Stimulated activated CD4-positive, alpha-beta T cell treated with anti-CD3 and anti-CD28 coated beads, Interleukin-4, amount 100 ng/mL, for 1 hour (primary cell): ENCODE data around the gene ZMYND10.
A peak's percentile ranks its signal among the peaks of the same experiment; 100 is the strongest.

Source experiments
- DNase-seq: peaks from one replicate; pipeline ENCODE4 v3.0.0-alpha.2; 2020

Gene ZMYND10

GRCh38 chr3:50342813-50343633 is 2.5 kb downstream of the ZMYND10 start:
- no peak for DNase-seq

DNA sequence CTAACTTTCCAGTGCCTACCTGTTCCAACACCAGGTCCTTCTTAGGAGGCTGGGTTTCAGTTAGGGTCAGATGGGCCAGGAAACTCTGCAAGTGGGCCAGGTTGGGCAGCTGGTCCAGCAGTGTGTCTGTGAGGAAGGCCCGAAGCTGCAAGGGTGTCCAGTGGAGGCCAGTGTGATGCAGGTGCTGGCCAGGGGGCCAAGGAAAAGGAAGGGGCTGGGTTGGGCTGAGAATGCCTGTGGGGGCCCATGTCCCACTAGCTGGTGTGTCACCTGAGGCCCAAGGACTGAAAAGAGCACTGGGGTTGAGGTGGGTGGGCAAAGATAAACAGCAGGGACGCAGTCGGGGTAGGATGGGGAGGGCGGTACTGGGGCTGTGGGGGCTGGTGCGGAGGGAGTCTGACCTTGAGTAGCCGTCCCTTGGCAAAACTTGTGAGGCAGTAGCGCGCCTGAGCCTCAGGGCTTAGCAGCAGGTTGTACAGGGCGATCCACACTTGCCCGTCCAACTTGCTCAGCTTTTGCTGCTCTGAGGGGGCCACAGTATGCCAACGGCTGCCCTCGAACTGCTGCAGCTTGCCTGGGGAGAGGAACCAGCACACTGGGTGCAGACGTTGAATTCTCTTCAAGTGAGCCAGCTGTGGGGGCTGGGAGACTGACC is 3.4 kb downstream of the ZMYND10 start:
- DNase-seq: no peak

DNA sequence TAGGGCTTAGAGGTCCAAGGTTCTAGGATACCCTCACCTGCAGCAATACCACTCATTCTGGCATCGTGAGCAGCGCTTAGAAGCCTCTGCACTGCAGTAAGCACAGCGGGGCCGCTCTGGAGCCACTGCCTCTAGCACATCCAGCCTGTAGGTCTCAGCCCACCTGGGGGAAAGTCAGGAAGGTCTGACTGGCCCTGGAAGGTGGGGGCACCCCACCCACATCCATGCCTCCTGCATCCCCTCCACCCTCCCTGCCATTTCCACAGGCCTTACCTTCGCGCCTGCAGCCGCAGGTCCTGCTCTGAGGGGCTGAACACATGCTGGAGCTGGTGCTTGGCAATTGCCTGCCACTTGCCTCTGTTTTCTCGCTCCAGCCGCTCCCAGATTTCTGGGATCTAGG is 4.0 kb downstream of the ZMYND10 start:
- no peak for DNase-seq

- peak; percentile 62 for DNase-seq
These were observed 4.8 kb downstream of the ZMYND10 start, which contains the start of gene RASSF1 for GRCh38 chr3:50340448-50341329. RASSF1 (minus strand) TSS chr3:50340836; CDS start chr3:50340805, 31 bp downstream.

GRCh38 chr3:50340147-50340447 is 5.4 kb downstream of the ZMYND10 start:
- DNase-seq: no peak

GRCh38 chr3:50339485-50340146 is 5.9 kb downstream of the ZMYND10 start:
- no peak for DNase-seq

DNA sequence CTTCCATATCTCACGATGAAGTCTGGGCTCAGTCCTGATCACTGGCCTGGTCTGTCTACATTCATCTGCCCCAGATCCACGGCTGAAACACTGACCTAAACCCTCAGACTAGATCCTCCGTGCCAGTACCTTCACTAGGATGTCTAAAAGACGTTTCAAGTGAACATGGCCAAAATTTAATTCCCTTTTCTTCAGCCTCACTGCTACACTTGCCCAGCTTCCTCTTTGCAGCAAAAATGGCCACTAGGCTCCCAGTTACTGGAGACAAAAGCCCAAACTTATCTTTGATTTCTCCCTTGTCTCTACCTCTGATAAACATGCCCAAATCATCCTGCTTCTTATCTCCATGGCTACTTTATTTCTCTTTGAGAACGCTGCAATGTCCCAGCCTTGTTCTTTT is 6.6 kb downstream of the ZMYND10 start:
- DNase-seq: no peak

- DNase-seq: peak; percentile 93
These were observed 8.2 kb downstream of the ZMYND10 start for GRCh38 chr3:50337175-50337861.

GRCh38 chr3:50336452-50337174 is 8.9 kb downstream of the ZMYND10 start:
- no peak for DNase-seq

DNA sequence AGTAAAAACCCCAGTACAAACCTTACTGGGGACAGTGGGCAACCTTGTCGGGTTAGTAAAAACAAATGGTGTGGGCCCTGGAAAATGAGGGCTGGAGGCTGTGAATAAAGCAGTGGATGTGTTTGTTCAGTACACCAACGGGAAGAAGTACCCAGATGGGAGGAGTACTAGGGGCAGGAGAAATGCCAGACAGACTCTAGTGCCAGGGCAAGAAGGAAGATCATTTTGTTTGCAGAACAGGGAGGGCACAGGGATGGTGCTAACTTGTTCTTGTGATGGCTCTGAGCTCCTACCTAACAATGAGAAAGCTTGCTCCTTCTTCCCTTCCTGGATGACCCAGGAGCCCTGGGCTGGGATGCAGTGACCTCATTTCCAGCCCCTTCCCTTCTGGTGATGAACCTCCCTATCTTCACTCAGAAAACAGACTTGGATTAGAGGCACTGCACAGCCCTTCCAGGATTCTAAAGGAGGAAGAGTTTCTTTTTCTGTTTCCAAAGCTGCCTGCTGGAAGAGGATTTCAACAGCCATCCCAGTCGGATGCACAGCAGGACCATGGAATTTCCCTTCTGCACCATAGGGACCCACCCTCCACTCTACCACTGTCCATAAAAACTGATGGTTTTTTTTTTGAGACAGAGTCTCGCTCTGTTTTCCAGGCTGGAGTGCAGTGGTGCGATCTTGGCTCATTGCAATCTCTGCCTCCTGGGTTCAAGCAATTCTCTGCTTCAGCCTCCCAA is 11.0 kb downstream of the ZMYND10 start:
- no peak for DNase-seq

DNA sequence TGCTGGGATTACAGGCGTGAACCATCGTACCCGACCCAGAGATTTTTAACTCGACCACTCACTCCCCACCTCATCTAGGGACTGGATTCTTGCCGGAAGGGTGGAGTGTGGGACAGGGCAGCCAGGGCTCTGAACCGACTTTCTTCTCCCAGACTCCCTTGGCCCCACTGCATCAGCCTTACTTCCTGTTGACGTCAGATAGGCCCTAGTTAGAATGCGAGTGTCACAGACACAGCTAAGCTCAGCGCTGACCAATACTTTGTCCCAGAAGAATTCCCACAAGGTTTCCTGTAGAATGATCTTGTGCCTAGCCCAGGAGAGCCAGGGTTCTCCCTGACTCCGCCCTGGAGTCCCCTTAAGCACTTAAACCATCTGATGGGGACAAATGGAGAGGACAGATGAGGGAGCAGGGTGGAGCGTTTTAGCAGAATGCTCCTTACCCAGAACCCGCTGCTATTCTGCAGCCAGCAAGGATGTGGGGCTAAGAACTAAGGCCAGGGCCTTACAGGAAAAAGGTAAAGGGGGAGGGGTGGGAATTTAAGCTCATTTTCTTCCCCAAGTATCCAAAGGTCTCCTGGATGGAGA is 11.7 kb downstream of the ZMYND10 start:
- no peak for DNase-seq

GRCh38 chr3:50331364-50331907 is 14.1 kb downstream of the ZMYND10 start:
- no peak for DNase-seq

GRCh38 chr3:50330330-50330729 is 15.2 kb downstream of the ZMYND10 start:
- DNase-seq: no peak

DNA sequence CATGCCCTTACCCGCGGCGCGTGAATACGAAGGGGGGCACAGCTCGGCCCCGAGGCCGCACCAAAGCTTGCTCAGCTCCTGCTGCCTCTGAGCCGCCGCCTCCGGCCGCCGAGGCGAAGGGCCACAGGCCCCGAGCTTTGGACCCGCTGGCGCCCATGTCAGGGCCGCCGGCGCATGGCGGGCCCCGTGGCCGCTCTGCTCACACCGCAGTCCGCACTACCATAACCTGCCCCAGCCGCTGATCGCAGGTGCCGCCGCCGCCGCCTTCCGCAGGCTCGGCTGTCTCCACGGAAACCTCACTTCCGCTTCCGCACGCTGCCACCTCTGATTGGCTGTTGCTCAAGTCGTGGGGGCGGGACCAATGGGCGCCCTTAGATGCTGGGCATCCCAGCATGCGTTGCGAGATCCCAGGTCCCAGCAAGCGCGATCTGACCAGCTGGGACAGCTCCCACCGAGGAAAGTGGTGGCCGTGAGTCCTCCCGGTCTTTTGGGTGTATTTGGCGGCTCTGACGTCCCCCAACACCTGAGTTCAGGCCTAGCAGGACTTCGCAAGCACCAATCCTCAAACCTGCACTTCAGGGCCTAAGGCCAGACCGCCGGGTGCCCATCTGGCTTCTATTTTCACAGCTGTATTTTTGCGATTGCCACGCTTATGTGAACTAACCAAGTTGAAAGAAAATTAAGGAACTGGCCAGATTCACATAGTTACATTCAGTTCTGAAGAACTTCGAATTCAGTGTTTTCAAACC is 17.4 kb downstream of the ZMYND10 start, which contains the start of gene TUSC2:
Gene TUSC2, minus strand, starts transcription at position 281 of the 749 bp plus-strand sequence. Its CDS starts 124 bp downstream, at position 157.
- DNase-seq: peak; percentile 95

GRCh38 chr3:50327129-50327528 is 18.4 kb downstream of the ZMYND10 start:
- DNase-seq: no peak

DNA sequence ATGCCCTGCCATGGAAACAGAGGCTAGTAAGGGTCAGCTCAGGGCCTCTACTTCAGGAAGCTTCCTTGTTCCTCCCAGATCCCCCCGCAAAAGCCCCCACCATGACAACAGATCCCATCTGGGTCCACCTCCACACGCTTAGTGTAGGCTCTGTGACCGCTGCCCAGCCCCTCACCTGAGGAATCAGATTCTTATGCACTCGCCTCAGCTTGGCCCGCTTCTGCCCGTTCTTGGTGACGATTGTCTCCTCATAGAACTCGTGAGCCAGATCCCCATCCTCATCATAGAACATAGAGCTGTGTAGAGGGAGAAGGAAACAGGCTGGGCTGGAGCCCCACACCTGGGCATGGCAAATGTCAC is 19.4 kb downstream of the ZMYND10 start:
- no peak for DNase-seq

DNA sequence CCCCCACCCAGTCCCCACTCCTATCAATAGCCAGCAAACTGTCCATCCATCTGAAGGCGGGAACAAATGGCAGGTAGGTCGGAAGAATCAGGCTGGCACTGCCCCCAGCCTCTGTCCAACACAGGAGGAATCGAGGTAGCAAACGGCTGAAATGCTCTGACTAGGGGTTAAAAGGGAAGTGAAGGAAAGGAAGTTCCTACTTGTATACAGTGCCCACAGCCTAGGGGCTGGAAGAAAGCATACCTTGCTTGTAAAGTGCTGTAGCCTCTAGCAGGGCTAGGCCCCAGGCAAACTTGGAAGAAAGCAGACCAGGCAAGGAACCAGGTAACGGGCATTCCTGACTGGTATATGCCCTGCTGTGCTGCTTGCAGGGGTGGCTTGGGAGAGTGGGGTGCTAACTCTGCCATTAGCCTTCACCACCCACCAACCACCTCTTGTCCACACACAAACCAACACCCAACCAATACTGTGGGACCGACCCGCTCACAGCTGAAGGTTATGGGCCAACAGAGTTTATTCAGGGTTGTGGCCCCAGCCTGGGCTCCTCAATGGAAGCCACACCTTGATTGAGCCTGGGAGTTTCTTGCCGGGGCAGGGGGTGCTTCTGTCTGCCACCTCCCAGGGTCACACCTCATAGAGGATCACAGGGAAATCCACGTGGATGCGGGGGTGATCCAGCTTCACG is 19.9 kb downstream of the ZMYND10 start:
- no peak for DNase-seq

DNA sequence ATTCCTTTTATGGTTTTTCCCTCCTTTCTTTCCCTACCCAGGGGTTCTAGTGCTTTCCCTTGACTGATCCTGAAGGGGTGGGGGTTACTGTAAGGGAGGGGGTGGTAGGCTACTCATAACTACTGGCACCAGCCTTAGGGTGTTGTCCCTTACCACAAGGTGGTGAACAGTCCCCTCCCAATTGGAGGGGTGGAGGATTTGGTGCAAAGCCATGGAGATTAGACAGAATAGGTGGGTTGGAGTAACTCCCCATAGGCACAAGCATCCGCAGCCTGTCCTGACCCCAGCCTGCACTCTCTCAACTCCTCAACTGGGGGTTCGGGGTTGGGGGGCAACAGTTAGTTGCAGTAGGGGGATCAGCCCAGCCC is 20.4 kb downstream of the ZMYND10 start:
- no peak for DNase-seq
